Heart left ventricle (tissue), 13 donors: Measurements from ENCODE around the gene CILP2.

Source experiments
- POLR2A ChIP-seq, 2 donors: fragments of 450-650 bp; IDR thresholded peaks; one replicate each; pipeline ENCODE4 v1.6.1; 2017; ENCODE audit warnings: antibody characterized with exemption in 2 of 2, mild to moderate bottlenecking in 2 of 2, moderate library complexity in 2 of 2
- TF ChIP-seq, protein P1 (sequence below), 12 donors: fragments of 200-600 bp; sonication (generic) in 4 of 12; IDR thresholded peaks; one replicate each; pipeline versions ENCODE4 v1.5.0 to v1.8.0; 2018 to 2022; ENCODE audit warnings: antibody characterized with exemption in 12 of 12, mild to moderate bottlenecking in 5 of 12
- donor health status: ischemic (EF 13 %, LVEDD 7.1; RV severe dilation, severe dysfunction).
- donor health status: DM: no; HTN: yes; CAD: no.
- donor health status: DM: no; HTN: no; CAD: no.
- donor health status: ischemic (EF 25% LVEDD 6.9; RV normal size, moderate dysfunction).
- donor health status: ischemic (EF 25% LVEDD 5.7; RV mildly dilated, moderate dysfunction).
- donor health status: ischemic (EF 35%, LVEDD 5.7; RV mildly dilated, moderate dysfunction).
- donor health status: nonischemic (EF 11% LVEDD 7.7; RV severe dilation, severe dysfunction).
- donor health status: DM: yes; HTN: yes; CAD: no.
- donor health status: PGD.
- donor health status: ischemic (EF 29% LVEDD 5.4; RV normal size, mild dysfunction).
- donor health status: nonischemic (EF 23%, LVEDD 6.1; RV moderate dilation, normal function).

DNA sequence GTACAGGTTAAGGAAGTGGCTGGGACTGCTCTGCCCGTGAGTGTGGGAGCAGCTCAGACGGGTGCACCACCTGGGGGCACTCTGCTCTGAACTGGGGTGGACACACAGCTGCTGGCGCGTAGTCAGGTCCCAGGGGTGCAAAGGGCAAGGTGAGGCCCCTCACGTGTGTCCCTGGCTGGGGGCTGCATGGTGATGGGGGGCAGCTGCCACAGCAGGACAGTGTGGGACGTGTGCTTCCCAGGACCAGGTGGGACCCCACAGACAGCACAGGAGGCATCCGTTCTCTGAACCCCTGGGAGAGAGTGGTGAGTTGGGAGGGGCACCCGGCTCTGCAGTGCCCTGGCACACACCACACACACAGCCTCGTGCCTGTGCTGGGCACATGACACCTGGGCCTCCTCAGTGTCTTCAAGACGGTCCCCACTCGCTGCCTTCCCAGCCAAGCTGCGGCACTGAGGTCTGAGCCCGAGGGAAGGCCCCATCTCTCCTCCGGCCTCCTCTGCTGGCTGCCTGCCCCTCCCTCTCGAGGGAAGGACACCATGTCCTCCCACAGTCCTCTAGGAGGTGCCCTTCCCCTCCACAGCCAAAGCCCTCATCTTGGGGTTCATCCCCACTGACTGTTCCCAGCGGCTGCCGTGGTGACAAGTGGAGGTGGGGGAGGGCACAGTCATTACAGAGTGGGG, 24.7 kb downstream of the CILP2 start:
- TF ChIP-seq, protein P1, sequence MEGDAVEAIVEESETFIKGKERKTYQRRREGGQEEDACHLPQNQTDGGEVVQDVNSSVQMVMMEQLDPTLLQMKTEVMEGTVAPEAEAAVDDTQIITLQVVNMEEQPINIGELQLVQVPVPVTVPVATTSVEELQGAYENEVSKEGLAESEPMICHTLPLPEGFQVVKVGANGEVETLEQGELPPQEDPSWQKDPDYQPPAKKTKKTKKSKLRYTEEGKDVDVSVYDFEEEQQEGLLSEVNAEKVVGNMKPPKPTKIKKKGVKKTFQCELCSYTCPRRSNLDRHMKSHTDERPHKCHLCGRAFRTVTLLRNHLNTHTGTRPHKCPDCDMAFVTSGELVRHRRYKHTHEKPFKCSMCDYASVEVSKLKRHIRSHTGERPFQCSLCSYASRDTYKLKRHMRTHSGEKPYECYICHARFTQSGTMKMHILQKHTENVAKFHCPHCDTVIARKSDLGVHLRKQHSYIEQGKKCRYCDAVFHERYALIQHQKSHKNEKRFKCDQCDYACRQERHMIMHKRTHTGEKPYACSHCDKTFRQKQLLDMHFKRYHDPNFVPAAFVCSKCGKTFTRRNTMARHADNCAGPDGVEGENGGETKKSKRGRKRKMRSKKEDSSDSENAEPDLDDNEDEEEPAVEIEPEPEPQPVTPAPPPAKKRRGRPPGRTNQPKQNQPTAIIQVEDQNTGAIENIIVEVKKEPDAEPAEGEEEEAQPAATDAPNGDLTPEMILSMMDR (IDR thresholded peaks at IDR 0.05) = no peak
- TF ChIP-seq POLR2A (IDR thresholded peaks at IDR 0.05) = no peak
